Astrocyte of the cerebellum (primary cell): Measurements from ENCODE around the gene WDR43.

ENCODE experiments used
- DNase-seq: peaks from one replicate; pipeline ENCODE4 v3.0.0-alpha.2; 2011; ENCODE audit warnings: low read depth
- H3K4me3 ChIP-seq: 2 replicates; pipeline ENCODE4 v1.5.1; 2011; ENCODE audit warnings: mild to moderate bottlenecking, low read depth, low read length, moderate library complexity
- CTCF ChIP-seq: IDR thresholded peaks from 2 replicates; pipeline ENCODE4 v1.5.1; 2012; ENCODE audit warnings: low read length, low read depth, moderate library complexity, mild to moderate bottlenecking; ENCODE audit errors: missing control alignments
- in situ Hi-C: cut with HindIII; loops from 2 replicates; pipeline ENCODE4 v1.10.0; 2017; ENCODE audit warnings: low sequenced_read_pairs

The WDR43 gene

GRCh38 chr2:28978606-28979005 lies 84.1 kb downstream of the WDR43 start:
- no peak for DNase-seq
- TF ChIP-seq CTCF = no peak
- no peak overlapping the region for H3K4me3 ChIP-seq
- in situ Hi-C loops = no loop called here

- TF ChIP-seq CTCF = no peak
- H3K4me3 ChIP-seq = no peak overlapping the region
- no peak for DNase-seq
- in situ Hi-C loops = no loop called here
These were observed 84.6 kb downstream of the WDR43 start for GRCh38 chr2:28979041-28979440.

GRCh38 chr2:28979576-28980366 lies 85.3 kb downstream of the WDR43 start:
- no peak for DNase-seq
- in situ Hi-C loops = no loop called here
- H3K4me3 ChIP-seq = no peak overlapping the region
- no peak for TF ChIP-seq CTCF

- in situ Hi-C loops = no loop called here
- DNase-seq = no peak
- no peak for TF ChIP-seq CTCF
- no peak overlapping the region for H3K4me3 ChIP-seq
These were observed 86.0 kb downstream of the WDR43 start for GRCh38 chr2:28980368-28981015.

- no peak for DNase-seq
- H3K4me3 ChIP-seq = no peak within 1 kb of the TSS
- in situ Hi-C loops = no loop called here
- TF ChIP-seq CTCF = no peak
These were observed 86.6 kb downstream of the WDR43 start, which contains the start of gene TOGARAM2 for GRCh38 chr2:28981016-28981441. TOGARAM2 (plus strand) TSS chr2:28981298; CDS start chr2:28994835, 13,537 bp downstream.

GRCh38 chr2:28981620-28982376 lies 87.3 kb downstream of the WDR43 start:
- H3K4me3 ChIP-seq = no peak overlapping the region
- no peak for DNase-seq
- in situ Hi-C loops = no loop called here
- TF ChIP-seq CTCF = no peak
